ENCODE results near the gene HPN. TPM values are rescaled to one million over a fixed set of nuclear protein-coding genes. Genes with fewer than 3 reads are reported as not detected.

Gene HPN
- polyA plus RNA-seq, 6 donors from 2014 or later = not detected

DNA sequence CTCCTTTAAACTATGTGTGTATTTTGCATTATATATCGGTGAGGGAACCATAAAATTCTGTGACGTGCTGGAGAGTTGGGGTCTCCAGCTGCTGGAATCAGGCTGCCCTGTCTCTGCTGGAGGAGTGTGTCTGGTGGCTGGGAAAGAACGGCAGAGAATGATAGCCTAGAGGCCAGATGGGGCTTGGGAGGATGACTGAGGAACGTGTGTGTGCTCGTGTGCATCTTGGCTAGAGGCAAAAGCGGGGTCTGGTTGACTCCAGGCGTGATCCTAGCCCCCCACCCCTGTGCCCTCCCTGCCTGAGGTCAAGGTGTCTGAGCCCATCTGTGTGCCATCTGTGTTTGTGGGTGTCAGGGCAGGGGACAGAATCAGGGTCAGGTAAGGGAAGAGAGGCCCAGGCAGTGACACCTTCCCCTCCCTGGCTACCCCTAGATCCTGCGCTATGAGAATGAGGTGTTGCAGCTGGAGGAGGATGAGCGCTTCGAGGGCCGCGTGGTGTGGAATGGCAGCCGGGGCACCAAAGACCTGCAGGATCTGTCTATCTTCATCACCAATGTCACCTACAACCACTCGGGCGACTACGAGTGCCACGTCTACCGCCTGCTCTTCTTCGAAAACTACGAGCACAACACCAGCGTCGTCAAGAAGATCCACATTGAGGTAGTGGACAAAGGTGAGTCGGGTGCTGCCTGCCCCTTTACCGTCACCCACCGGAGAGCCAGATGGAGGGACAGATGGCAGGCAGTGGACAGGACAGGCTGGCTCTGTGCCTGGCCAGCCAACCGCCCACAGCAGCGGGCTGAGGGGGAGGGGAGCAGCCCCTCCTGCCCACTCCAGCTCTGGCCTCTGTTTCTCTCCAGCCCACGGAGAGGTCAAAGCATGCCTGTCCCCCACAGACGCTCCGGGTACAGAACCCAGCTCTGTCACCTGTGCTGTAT, 8.2 kb upstream of the HPN start:
- Mint-ChIP-seq H3K4me3 (peak overlapping the region in 1 of 8 donors; percentile 43), H3K4me1 (peaks cover 17 to 32% (median 27%) of the 10 kb centered on the region in 3 donors), H3K27ac (no peak overlapping the region), H3K36me3 (peaks cover 0 to 12% of the 10 kb centered on the region in 2 donors), H3K9me3 (peaks cover 0 to 2% (median 0%) of the 10 kb centered on the region in 7 donors), H3K27me3 (peaks cover 12 to 44% (median 34%) of the 10 kb centered on the region in 3 donors)
- ATAC-seq (ENCODE audit: low read depth in 2 of 2) (no peak), DNase-seq (no peak)

DNA sequence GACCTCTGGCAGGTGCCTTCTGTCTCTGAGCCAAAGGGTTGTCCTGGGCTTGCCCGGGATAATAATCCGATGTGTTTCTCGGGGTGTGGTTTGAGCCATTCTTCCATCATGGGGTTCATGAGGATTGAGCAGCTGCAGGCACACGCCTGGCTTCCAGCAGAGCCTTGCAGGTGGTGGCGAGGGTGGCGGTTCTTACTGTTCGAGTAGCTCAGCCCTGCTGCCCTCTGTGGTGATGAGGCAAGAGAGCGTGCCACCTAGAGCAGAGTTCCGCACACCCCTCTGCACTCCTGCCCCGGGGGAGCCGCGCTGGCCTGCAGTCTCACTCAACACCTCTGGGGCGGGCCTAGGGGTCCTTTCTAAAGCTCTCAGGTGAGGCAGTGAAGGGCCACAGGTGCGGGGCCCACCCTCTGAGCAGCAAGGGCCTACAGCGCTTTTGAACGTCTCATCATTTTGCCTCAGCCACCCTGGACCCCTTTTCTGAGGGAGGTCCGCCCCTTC, 7.5 kb upstream of the HPN start:
- H3K27me3 Mint-ChIP-seq = peaks cover 12 to 44% (median 29%) of the 10 kb centered on the region in 3 donors
- no peak for ATAC-seq (ENCODE audit: low read depth in 2 of 2)
- DNase-seq = no peak
- peaks cover 0 to 8% of the 10 kb centered on the region in 2 donors for H3K36me3 Mint-ChIP-seq
- peaks cover 0 to 2% (median 0%) of the 10 kb centered on the region in 7 donors for H3K9me3 Mint-ChIP-seq
- no peak overlapping the region for H3K27ac Mint-ChIP-seq
- H3K4me1 Mint-ChIP-seq = peaks cover 24 to 35% (median 34%) of the 10 kb centered on the region in 3 donors
- H3K4me3 Mint-ChIP-seq = no peak overlapping the region

DNA sequence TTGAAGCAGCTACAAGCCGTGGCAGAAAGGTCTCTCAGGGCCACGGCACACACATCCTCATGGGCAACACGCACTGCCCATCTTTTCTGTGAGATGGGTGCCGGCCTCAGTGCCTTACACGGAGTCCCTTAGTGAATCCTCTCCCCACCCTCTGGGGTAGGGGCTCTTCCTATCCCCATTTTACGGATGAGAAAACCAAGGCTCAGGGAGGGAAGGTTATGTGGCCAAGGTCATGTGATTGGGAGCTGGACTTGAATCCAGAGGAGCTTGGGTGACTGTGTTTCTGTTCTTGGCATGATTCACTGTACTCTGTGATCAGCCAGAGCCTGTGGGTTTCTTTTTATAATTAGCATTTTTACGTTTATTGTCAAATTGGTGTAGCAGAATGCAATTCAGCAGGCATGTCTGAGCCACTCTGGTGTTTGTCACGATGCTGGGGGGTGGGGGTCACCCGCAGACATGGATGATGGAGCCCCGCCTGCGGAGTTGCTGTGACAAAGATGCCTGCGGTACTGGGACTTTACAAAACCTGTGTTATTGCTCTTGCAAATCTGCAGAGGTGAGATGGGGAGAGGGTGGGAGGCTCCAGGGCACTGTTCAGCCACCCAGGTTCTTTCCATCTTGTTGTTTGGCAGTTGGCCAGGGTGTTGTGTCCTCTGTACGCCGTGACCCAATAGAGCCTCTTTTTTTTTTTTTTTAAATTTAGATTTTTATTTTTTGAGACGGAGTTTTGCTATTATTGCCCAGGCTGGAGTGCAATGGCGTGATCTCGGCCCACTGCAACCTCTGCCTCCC, 6.7 kb upstream of the HPN start:
- peaks cover 12 to 38% (median 29%) of the 10 kb centered on the region in 3 donors for H3K27me3 Mint-ChIP-seq
- H3K4me3 Mint-ChIP-seq = no peak overlapping the region
- H3K4me1 Mint-ChIP-seq = peaks cover 30 to 36% (median 34%) of the 10 kb centered on the region in 3 donors
- no peak for DNase-seq
- no peak overlapping the region for H3K27ac Mint-ChIP-seq
- H3K9me3 Mint-ChIP-seq = peaks cover 0 to 2% (median 0%) of the 10 kb centered on the region in 7 donors
- ATAC-seq (ENCODE audit: low read depth in 2 of 2) = no peak
- peaks cover 0 to 8% of the 10 kb centered on the region in 2 donors for H3K36me3 Mint-ChIP-seq

DNA sequence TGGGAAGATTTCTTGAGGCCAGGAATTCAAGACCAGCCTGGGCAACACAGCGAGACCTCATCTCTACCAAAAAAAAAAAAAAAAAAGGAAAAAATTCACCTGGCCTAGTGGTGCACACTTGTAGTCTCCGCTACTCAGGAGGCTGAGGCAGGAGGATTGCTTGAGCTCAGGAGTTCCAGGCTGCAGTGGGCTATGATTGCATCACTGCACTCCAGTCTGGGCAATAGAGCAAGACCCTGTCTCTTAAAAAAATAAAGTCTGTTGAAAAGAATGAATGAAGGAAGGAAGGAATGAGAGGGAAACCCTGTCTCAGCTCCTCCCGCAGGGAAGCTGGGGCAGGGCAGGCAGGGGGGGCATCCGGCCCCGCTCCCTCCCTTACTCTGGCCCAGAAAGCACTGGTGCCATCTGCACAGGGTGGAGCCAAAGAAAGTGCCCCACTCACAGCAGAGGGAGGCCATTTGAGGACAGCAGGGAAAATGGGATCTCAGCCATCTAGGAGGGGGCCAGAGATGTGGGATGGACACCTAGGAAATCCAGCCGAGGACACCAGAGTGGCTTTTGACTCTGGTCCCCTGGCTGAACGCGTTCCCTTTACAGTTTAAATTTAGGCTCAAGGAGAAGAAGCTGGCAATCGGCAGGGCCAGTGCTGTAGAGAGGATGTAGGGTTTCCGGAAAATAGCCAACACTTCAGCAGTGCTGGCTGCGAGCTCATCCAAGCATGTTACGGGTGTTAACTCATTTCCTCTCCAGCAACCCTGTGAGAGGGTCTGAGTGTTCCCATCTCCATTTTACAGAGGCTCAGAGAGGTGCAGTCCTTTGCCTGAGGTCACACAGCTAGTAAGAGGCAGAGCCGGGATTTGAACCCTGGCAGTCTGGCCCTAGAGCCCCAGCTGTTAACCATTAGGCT, 3.6 kb upstream of the HPN start:
- Mint-ChIP-seq H3K36me3 (no peaks in the 10 kb centered on the region), H3K4me1 (peaks cover 35 to 49% (median 41%) of the 10 kb centered on the region in 3 donors), H3K27me3 (peaks cover 2 to 36% (median 6%) of the 10 kb centered on the region in 3 donors), H3K4me3 (peak overlapping the region; percentile 56 to 85 (median 82)), H3K27ac (peak overlapping the region in 4 of 6 donors; percentile 49 to 84 (median 60)), H3K9me3 (no peaks in the 10 kb centered on the region)
- no peak for DNase-seq
- peak; percentile 75 to 85 for ATAC-seq (ENCODE audit: low read depth in 2 of 2)

DNA sequence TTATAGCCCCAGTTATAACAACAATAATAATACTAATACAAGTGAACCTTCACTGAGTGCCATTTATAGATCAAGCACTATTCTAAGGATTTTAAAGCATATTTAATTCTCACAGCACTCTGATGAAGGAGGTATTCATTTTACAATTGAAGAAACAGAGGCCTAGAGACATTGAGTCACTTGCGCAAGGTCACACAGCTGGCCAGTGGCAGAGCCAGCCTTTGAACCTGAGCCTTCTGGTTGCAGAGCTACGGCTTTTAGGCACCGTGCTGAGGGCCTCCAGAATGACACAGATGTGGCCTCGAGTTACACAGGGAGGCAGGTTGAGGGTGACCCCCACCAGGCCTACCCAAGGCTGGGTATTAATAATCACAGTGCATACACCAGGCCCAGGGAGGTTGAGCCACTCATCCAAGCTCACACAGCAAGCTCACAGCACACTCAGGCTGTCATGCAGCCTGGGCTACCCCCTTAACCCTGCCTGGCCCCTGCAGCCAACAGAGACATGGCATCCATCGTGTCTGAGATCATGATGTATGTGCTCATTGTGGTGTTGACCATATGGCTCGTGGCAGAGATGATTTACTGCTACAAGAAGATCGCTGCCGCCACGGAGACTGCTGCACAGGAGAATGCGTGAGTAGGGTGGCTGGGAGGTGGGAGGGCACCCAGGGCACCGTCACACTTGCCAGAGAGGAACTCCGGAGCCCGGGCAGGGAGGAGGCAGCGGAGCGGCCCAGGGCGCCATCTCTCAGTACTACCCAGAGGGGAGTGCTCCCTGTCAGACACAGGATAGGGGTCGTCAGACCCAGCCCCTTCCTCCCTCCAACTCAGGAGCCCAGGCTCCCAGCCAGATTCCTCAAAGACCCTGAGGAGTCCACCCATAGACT, 2.7 kb upstream of the HPN start:
- Mint-ChIP-seq H3K27ac (peak overlapping the region in 5 of 6 donors; percentile 11 to 94 (median 53)), H3K9me3 (no peaks in the 10 kb centered on the region), H3K27me3 (peaks cover 0 to 35% (median 0%) of the 10 kb centered on the region in 3 donors), H3K36me3 (no peaks in the 10 kb centered on the region), H3K4me1 (peaks cover 36 to 50% (median 41%) of the 10 kb centered on the region in 3 donors), H3K4me3 (peak overlapping the region; percentile 71 to 85 (median 82))
- ATAC-seq (ENCODE audit: low read depth in 2 of 2) (peak; percentile 51 to 70), DNase-seq (no peak)

DNA sequence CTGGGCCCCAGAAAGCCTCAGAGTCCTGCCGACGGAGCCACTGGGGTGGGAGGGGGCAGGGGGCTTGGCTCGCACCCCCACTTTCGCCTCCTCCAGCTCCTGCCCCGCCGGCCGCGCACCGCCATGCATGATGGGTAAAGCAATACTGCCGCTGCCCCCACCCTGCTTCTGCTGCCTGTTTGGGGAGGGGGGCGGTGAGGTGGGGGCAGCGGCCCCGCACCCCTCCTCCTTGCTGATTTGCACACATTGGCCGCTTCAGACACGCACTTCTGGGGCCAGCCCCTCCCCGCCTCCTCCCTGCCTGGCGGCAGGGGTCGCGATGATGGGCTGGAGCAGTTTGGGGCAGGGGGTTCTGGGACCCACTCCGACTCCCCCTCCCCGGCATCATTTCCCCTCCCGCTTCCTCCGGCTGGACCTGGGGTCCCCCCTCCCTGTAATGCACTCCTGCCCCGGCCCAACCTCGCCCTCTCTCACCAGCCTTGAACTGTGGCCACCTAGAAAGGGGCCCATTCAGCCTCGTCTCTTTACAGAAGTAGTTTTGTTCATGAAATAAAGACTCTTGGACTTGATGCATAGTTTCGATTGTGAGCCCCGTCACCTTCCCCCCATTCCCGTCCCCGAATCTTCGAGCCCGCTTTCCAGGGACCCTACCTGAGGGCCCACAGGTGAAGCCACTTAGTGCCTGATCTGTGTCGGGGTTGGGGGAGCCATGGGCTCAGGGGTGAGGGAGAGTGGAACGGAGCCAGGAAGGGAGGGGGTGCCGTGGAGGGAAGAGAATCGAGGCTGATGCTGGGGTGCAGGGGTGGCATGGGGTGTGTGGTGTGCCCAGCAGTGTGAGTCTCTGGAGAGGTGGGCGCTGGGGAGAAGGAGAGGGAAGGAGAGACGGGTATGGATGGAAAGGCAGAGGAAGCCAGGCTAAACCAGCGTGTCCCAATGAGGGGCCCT, 1.4 kb upstream of the HPN start:
- H3K9me3 Mint-ChIP-seq = no peaks in the 10 kb centered on the region
- peaks cover 0 to 40% (median 0%) of the 10 kb centered on the region in 3 donors for H3K27me3 Mint-ChIP-seq
- H3K4me1 Mint-ChIP-seq = peaks cover 49 to 59% (median 54%) of the 10 kb centered on the region in 3 donors
- H3K36me3 Mint-ChIP-seq = no peaks in the 10 kb centered on the region
- peak overlapping the region; percentile 65 to 96 (median 86) for H3K4me3 Mint-ChIP-seq
- H3K27ac Mint-ChIP-seq = peak overlapping the region; percentile 10 to 77 (median 51)
- DNase-seq (no peak), ATAC-seq (ENCODE audit: low read depth in 2 of 2) (peak; percentile 1 to 5)

DNA sequence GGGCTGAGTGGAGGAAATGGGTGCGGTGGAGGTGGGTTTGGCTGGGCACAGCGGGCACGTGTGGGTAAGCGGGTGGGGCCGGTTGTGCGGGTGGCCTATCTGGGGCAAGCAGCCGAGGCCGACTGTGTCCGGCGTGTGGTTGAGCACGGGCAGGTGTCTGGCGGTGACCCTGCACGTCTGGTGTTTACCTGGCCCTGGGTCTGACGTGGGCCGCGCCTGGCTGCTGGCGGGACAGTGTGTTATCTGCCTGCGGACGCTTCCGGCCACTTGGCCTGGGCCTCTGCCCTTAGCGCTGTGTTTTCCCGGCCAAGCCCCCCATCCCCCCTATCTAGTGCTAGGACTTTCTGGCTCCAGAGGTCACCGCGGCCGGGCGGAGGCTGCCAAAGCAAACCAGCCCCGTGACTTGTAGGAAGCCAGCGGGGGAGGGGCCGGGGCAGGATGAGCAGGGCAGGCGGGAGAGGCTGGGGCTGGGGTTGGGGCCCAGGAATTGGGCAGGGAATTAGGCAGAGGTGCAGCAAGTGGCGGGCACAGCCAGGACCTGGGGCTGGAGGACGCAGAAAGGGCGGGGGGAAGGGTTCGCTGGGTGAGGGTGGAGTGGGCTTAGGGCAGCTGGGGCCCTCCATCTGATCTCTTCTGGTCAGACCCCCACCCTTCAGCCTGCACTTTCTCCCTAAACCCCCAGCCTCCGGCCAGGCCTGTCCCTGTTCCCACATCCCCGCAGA, 534 bp upstream of the HPN start:
- Mint-ChIP-seq H3K27ac (peak overlapping the region; percentile 10 to 77 (median 26)), H3K4me1 (peaks cover 58 to 68% (median 62%) of the 10 kb centered on the region in 3 donors), H3K27me3 (peaks cover 0 to 40% (median 0%) of the 10 kb centered on the region in 3 donors), H3K36me3 (no peaks in the 10 kb centered on the region), H3K4me3 (peak overlapping the region; percentile 65 to 96 (median 86)), H3K9me3 (no peaks in the 10 kb centered on the region)
- DNase-seq (peak; percentile 23), ATAC-seq (ENCODE audit: low read depth in 2 of 2) (peak in 1 of 2 donors; percentile 17)

DNA sequence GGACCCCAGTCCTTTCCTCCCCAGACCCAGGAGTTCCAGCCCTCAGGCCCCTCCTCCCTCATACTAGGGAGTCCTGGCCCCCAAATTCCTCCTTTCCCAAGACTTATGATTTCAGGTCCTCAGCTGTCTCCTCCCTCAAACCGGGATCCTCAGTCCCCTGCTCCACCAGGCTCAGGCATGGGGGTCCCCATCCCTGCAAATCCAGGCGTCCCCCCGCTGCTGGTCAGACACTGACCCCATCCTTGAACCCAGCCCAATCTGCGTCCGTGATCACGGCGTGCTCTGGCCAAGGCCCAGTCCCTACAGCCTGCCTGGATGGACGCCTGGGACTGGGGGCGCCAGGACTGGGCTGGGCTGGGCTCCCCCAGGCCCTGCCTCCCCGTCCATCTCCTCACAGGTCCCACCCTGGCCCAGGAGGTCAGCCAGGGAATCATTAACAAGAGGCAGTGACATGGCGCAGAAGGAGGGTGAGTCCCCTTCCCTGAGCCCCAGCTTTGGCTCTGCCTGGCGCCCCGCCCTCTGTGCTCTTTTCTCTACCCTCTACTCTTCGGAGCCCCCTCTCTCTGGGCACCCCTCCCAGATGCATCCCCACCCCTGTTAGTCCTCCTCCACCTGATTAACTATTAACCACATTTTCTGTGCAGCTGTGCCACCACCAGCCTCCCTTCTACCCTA, 672 bp downstream of the HPN start:
- Mint-ChIP-seq H3K9me3 (no peaks in the 10 kb centered on the region), H3K36me3 (no peaks in the 10 kb centered on the region), H3K4me3 (peak overlapping the region in 6 of 8 donors; percentile 20 to 85 (median 46)), H3K27me3 (peaks cover 0 to 40% (median 0%) of the 10 kb centered on the region in 3 donors), H3K4me1 (peaks cover 61 to 66% (median 64%) of the 10 kb centered on the region in 3 donors), H3K27ac (peak overlapping the region in 3 of 6 donors; percentile 52 to 90 (median 70))
- ATAC-seq (ENCODE audit: low read depth in 2 of 2) = no peak
- DNase-seq = no peak

DNA sequence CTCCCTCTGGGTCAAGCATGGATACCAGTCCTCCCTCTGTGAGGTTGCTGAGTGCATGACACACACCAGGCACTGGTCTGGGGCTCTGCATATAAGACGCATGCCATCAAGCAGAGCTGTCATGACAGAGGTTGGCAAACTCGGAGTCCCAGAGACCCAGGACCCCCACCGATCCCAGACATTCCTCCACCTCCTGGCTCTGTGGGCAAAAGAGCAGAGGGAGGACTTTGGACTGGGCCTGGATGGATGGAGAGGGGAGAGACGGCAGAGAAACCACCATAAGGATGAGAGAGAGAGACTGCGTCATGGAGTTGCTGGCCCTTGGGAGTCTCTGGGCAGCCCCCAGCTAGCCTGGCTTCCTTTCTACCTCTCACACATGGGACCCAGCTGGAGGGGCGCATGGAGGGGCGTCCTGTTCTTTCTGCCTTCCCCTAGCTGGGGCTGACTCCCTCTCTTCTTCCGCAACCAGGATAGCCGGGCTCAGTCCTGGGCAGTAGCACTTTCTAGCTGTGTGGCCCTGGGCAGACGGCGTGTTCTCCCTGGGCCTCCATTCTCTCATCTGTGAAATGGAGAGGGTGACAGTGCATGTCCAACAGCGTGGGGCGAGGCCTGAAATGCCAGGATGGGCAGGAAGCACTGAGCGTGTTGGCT, 1.6 kb downstream of the HPN start:
- H3K27me3 Mint-ChIP-seq = peaks cover 0 to 40% (median 0%) of the 10 kb centered on the region in 3 donors
- H3K36me3 Mint-ChIP-seq = no peaks in the 10 kb centered on the region
- DNase-seq = no peak
- H3K4me3 Mint-ChIP-seq = peak overlapping the region in 3 of 8 donors; percentile 32 to 85 (median 46)
- ATAC-seq (ENCODE audit: low read depth in 2 of 2) = no peak
- no peaks in the 10 kb centered on the region for H3K9me3 Mint-ChIP-seq
- H3K4me1 Mint-ChIP-seq = peaks cover 55 to 62% (median 61%) of the 10 kb centered on the region in 3 donors
- peak overlapping the region in 1 of 6 donors; percentile 36 for H3K27ac Mint-ChIP-seq

Measured in naive B cell (primary cell).